Measurements from ENCODE around the gene MYL3. TPM values are rescaled to one million over a fixed set of nuclear protein-coding genes. Genes with fewer than 3 reads are reported as not detected.

MYL3 gene
- polyA plus RNA-seq, 1 of the 3 experiments (the other 2 are of a cell fraction): not detected

GRCh38 chr3:46884427-46884826, 21.2 kb upstream of the MYL3 start:
- no peak for DNase-seq
- no peak overlapping the region for H2AFZ ChIP-seq (ENCODE audit: low read depth)
- ChIA-PET POLR2A (no interaction called here), CTCF (interaction anchor here (1.0 to 31.0 kb wide), 4 partner anchors 10 to 179 kb away, joined by 3 to 480 read pairs (median 30); partner anchors contain the start of gene PTH1R)
- no peak overlapping the region for H3K27ac ChIP-seq (ENCODE audit: low read depth in 2 of 2, low read length in 1 of 2)
- TF ChIP-seq RFX5 (IDR thresholded peaks at IDR 0.05; ENCODE audit: low read length) (no peak), GATA2 (CRISPR knock-in tag; IDR thresholded peaks at IDR 0.05) (no peak), MAX (IDR thresholded peaks at IDR 0.05; ENCODE audit: low read depth) (no peak), REST (IDR thresholded peaks at IDR 0.05; ENCODE audit: low read depth, low read length) (no peak), TEAD4 (IDR thresholded peaks at IDR 0.05; ENCODE audit: borderline replicate concordance, insufficient read depth) (no peak), EZH2phosphoT487 (IDR thresholded peaks at IDR 0.05; ENCODE audit: borderline replicate concordance, low read depth) (no peak)
- no peak overlapping the region for H3K9ac ChIP-seq
- no peaks in the 10 kb centered on the region for H3K9me3 ChIP-seq
- no peaks in the 10 kb centered on the region for H3K9me2 ChIP-seq
- no peak overlapping the region for H3K4me3 ChIP-seq (ENCODE audit: low read depth in 2 of 2, low read length in 1 of 2)
- 73% methylated on average over 5 of the region's 5 CpGs for WGBS (ENCODE audit: low lambda C conversion rate)
- peaks cover 7% of the 10 kb centered on the region for H3F3A ChIP-seq (replicated peaks; ENCODE audit: insufficient read depth)
- no peak overlapping the region for H3K4me2 ChIP-seq
- peaks cover 0 to 8% of the 10 kb centered on the region in 2 experiments; a peak in 1 of 4 replicates for H3K4me1 ChIP-seq (ENCODE audit: control insufficient read depth in 1 of 2, insufficient read depth in 2 of 2, low read depth in 1 of 2, low read length in 1 of 2)
- no peaks in the 10 kb centered on the region for H3K36me3 ChIP-seq (replicated peaks in 1 of 2; ENCODE audit: control insufficient read depth in 1 of 2, insufficient read depth in 2 of 2, low read length in 1 of 2)
- H3K27me3 ChIP-seq (ENCODE audit: insufficient read depth): peaks cover 22% of the 10 kb centered on the region
- H4K20me1 ChIP-seq (ENCODE audit: insufficient read depth): no peaks in the 10 kb centered on the region
- no peaks in the 10 kb centered on the region for H3K79me2 ChIP-seq (ENCODE audit: insufficient read depth)

- Histone ChIP-seq H3K4me1 (ENCODE audit: control insufficient read depth in 1 of 2, insufficient read depth in 2 of 2, low read depth in 1 of 2, low read length in 1 of 2) (peaks cover 0 to 9% of the 10 kb centered on the region in 2 experiments; a peak in 1 of 4 replicates), H3K4me2 (no peak overlapping the region), H3K36me3 (replicated peaks in 1 of 2; ENCODE audit: control insufficient read depth in 1 of 2, insufficient read depth in 2 of 2, low read length in 1 of 2) (no peaks in the 10 kb centered on the region), H4K20me1 (ENCODE audit: insufficient read depth) (no peaks in the 10 kb centered on the region), H3K9me3 (no peaks in the 10 kb centered on the region), H2AFZ (ENCODE audit: low read depth) (no peak overlapping the region), H3K79me2 (ENCODE audit: insufficient read depth) (no peaks in the 10 kb centered on the region), H3K4me3 (ENCODE audit: low read depth in 2 of 2, low read length in 1 of 2) (no peak overlapping the region), H3K27me3 (ENCODE audit: insufficient read depth) (peaks cover 22% of the 10 kb centered on the region), H3K27ac (ENCODE audit: low read depth in 2 of 2, low read length in 1 of 2) (no peak overlapping the region), H3K9ac (no peak overlapping the region), H3K9me2 (no peaks in the 10 kb centered on the region), H3F3A (replicated peaks; ENCODE audit: insufficient read depth) (peaks cover 7% of the 10 kb centered on the region)
- no peak for TF ChIP-seq FOSL2 (IDR thresholded peaks at IDR 0.05; ENCODE audit: borderline replicate concordance, low read depth)
- no peak for TF ChIP-seq NRF1 (IDR thresholded peaks at IDR 0.05; ENCODE audit: low read depth, low read length)
- ChIA-PET CTCF (interaction anchor here (2.5 to 31.0 kb wide), 5 partner anchors 10 to 178 kb away, joined by 9 to 480 read pairs (median 17); partner anchors contain the start of gene PTH1R), POLR2A (no interaction called here)
- DNase-seq: no peak
- 59% methylated on average over 4 of the region's 4 CpGs for WGBS (ENCODE audit: low lambda C conversion rate)
These were observed 20.6 kb upstream of the MYL3 start for GRCh38 chr3:46883830-46884185.

All from SK-N-SH (cell line).